GM18507 (cell line): ENCODE measurements around the gene HMGB3.
"Not testable (repeated sequence)": the region's sequence is repeated elsewhere in the genome, so short reads cannot be mapped to it uniquely, and the experiment has no call there.

ENCODE experiments used
- DNase-seq: peaks from one replicate; pipeline ENCODE4 v3.0.0; 2011; ENCODE audit warnings: low read depth; ENCODE audit not compliant: insufficient read length; ENCODE audit errors: extremely low spot score
- FAIRE-seq: peaks from 2 replicates; lab custom pipeline; 2011; peaks lifted over from hg19 to GRCh38; lab: Jason Lieb, UNC

The HMGB3 gene

DNA sequence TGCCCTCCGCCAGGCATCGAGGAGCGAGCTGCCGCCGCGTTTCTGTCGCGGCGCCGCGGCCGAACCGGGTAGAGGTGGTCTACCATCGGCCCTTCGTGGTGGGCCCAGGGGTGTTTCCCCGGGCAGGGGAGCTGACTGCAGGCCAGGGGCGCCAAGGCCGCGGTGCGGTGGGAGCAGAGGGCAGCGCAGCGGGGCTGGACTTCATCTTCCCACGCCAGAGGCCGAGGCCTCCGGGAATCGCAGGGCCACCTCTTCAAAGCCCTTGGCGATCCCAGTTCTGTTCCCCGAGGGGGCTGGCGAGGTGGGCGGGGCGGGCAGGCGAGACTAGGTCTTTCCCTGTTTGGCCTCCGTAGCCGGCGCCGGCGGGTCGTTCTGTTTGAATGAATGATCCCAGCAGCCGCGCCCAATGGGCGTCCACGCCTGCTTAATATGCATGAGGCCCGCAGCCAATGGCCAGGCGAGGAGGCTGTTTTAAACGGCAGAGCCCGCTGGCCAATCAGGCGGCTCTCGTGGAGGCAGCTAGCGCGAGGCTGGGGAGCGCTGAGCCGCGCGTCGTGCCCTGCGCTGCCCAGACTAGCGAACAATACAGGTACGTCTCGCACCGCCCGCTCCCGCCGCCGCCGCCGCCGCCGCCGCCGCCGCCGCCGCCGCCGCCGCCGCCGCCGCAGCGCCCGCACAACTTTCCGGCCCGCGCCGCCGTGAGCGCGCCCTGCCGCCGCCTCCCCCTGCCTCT lies at the start of gene HMGB3:
HMGB3 (plus strand) TSS at position 548 of the 733 bp plus-strand sequence. CDS start 2,265 bp downstream, outside the sequence.
- DNase-seq (peak; percentile 76), FAIRE-seq (peak; percentile 96)

DNA sequence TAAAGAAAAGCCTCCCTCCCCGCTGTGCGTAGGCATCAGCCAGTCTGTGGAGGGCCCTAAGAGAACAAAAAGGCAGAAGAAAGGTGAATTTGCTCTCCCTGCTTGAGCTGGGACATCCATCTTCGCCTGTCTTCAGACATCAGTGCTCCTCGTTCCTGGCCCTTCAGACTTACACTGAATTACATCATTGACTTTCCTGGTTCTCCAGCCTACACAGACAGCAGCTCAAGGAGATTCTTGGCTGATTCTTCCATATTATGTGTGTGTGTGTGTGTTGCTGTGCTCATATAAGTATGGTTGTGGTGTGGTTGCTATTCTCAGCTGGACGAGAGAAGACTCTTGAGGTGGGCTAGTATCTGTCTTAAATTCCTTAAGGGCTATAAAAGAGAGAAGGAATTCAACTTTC lies 49.2 kb upstream of the HMGB3 start:
- FAIRE-seq = no peak
- DNase-seq = no peak

DNA sequence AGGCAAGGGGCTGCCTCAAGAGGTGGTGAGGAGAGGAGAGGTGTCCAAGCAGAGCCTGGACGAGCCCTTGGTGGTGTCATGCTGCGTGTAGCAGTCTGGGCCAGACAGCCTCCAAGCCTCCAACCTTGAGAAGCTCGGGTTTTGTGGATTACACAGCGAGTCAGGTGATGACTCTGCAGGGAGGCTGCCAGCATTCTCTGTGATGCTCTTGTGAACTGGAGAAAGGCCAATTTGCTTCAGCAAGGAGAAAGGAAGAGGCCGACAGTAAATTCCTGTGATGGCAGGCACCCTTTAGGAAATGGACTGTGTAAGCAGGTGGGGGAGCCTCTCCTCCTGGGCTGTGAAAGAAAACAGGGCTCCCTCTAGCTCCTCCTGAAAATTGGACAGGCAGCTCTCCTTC lies 48.7 kb upstream of the HMGB3 start:
- DNase-seq (no peak), FAIRE-seq (no peak)

- FAIRE-seq (no peak), DNase-seq (no peak)
These were observed 47.7 kb upstream of the HMGB3 start for GRCh38 chrX:150935467-150935866.

GRCh38 chrX:150936556-150936955 lies 46.6 kb upstream of the HMGB3 start:
- no peak for DNase-seq
- FAIRE-seq = no peak

DNA sequence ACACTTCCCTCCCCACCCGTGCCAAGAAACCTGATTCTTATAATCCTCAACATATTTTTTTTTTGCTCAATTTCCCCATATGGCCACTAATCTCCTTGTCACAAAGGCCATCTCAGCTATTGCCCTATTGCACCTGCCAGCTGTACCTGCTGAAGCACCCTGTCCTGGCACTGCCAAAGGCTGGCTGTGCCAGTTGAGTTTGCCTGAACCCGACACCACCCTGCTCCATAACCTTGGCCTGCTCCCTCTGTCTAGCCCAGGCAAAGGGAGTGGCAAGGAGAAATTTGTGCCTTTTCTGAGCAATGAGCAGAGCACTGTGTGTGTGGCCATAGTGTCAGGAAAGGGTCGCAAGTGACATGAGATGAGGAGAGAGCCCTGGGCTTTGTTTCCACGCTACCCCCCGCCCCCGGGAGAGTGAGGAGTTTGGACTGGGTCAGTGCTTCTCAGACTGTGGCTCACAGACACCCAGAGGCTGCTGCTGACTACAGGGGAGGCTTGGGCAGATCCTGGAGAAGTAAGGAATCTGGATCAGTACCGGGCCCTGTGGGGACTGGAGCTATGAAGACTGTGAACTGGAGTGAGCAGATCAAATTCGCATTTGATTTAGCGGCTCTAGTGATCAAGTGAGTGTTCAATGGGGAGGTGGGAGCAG lies 42.2 kb upstream of the HMGB3 start:
- FAIRE-seq = no peak
- DNase-seq = no peak

DNA sequence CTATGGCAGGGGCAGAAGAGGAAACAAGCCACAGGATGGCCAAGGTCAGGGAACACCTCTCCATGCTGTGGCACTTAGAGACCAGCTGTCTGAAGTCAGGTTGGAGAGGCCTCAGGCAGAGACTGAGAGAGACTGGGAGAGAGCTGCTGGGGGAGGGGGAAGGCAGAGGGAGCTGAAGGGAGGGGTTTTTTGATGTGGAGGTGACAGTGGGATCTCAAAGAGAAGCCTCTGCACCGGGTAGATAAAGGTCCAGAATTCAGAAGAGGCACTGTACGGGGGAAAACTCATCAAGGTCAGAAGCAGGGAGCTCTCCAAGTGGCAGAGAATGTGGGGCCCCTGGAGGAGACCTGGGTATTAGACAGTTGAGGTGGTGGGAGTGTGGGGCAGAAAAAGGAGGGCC lies 41.6 kb upstream of the HMGB3 start:
- DNase-seq (no peak), FAIRE-seq (no peak)

DNA sequence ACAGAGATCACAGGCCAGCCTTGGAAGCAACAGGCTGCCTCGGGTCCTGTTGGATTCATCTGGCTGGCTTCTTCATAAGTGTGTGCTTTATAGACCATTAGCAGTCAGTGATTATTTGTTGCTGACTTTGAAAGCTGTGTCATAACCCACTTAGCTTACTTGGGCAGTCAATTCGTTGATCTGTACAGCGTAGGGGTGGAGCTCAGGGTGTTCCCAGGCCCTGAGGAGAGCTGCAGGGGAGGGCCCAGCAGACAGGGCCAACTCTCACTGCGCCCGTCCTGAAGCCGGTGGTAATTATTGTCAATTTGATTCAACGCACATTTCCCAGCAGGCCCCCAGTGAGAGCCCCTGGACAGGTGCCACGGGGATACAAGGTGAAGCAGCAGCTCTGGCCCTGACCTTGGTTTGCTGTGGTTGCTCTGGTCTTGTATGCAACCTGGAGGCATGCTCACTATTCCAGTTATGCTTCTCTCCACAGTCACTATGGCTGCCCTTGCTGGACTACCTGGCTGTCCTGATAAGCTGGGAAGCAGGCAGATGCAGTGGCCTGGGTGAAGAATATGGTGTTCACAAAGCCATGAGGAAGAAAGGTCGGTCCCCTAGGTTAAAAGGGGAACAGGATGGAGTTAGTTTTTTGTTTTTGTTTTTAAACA lies 40.1 kb upstream of the HMGB3 start:
- DNase-seq (no peak), FAIRE-seq (no peak)

DNA sequence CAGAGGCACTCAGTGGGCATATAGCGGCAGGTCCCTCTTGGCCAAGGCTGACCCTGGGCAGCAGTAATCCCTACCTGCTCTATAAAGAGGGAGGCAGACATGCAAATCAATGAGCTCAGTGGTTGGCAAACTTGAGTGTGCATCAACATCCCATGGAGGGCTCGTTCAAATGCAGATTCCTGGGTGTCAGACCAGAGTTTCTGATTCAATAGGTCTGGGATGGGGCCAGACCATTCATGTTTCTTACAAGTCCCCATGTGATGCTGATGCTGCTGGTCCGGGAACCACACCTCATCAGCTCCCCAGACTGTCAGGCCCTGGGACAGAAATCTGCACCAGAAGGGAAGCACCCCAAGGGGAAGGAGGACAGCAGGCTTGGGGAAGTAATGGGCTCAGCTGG lies 38.9 kb upstream of the HMGB3 start:
- no peak for DNase-seq
- FAIRE-seq = no peak

- DNase-seq (no peak), FAIRE-seq (no peak)
These were observed 28.2 kb upstream of the HMGB3 start for GRCh38 chrX:150954951-150955350.

- DNase-seq = no peak
- FAIRE-seq = no peak
These were observed 27.5 kb upstream of the HMGB3 start for GRCh38 chrX:150955590-150955989.

GRCh38 chrX:150958177-150958576 lies 25.0 kb upstream of the HMGB3 start:
- no peak for DNase-seq
- FAIRE-seq = no peak

- no peak for DNase-seq
- FAIRE-seq = no peak
These were observed 23.6 kb upstream of the HMGB3 start for GRCh38 chrX:150959557-150959956.

DNA sequence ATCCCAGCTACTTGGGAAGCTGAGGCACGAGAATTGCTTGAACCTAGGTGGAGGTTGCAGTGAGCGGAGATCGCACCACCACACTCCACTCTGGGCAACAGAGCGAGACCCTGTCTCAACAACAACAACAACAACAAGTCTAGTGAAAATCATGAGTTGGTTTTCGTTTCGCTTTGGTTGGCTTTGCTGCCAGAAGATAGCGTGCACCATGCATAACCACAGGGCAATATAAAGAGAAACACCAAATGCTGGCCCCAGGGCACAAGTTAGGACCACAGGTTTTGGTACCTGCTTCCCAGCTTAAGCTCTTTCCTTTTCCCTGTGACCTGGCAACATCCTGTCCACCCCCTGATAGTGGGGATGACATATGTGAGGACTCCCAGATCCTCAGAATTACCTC lies 21.5 kb upstream of the HMGB3 start:
- FAIRE-seq = no peak
- DNase-seq = no peak

GRCh38 chrX:150964416-150964815 lies 18.7 kb upstream of the HMGB3 start:
- not testable (repeated sequence) for DNase-seq, FAIRE-seq

DNA sequence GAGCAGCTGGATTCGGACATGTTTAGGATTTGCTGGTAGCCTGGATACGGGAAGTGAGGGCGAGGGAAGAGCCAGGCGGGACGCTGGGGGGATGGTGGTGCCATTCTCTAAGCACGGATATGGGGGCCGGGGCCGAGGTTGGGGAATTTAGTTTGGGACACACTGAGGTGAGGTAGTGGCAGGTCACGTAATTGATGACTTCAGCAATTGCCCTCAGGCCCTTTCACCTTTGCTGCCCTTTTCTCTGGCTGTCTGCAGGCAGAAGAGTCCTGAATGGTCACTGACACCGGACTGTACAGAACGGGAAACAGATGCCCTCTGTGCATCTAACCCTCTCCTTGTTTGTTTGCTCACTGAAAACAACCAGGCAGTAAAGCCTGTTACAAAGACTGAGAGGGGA lies 16.9 kb upstream of the HMGB3 start:
- DNase-seq = no peak
- no peak for FAIRE-seq

DNA sequence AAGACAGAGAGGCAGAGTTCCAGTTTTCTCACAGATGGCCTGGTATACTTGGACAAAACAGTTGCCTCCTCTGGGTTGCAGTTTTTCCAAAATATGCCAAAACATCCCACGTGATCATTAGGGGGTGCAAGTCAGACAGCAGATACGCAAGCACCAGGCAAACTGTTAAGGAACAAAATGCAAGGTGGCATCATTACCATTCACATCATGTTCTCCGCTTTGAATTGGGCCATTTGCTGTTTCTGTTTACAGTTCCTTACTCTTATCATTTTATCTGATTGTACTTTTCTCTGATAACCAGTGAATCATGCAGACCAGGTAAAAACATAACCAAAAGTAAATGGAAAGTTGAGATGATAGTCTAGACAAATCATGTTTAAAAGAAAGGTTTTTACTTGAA lies 16.4 kb upstream of the HMGB3 start:
- DNase-seq = no peak
- FAIRE-seq = no peak

GRCh38 chrX:150967786-150968185 lies 15.3 kb upstream of the HMGB3 start:
- no peak for DNase-seq
- no peak for FAIRE-seq

DNA sequence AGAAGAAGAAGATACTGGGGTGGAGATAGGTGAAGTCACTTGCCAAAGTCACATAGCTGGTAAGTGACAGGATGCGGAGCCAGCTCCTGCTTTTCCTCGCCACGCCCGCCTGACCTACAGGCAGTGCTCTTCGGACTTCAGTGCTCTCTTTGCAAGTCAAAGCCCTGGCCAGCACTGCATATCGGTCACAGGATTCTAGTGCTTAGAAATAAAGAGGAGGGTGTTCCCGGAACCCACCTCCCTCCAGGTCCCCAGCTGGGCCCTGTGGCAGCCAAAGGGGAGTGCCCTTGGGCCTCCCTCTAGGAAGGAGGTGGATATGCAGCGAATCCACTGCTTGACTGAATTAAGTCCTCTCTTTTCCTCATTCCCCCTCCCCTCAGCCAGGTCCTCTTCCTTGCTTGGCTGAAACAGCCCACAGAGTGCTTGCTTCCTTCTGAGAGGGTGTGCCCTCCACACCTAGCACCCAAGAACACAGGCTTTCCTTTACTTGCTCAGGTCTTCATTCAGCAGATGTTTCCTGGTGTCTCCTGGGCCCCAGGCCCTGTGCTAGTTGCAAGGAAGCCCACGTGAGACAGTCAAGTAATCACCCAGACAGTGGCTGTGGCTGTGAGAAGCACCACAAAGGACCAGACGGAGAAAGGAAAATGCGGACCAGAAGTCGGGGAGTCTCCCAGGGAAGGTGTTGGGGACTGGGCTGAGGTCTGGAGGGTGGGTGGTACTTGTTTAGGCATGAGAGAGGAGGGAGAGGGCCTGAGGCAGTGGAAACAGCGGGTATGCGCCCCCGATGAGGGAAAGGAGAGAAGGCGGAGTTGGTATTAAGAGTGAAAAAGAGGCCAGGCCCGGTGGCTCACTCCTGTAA lies 14.0 kb upstream of the HMGB3 start:
- DNase-seq (no peak), FAIRE-seq (no peak)

DNA sequence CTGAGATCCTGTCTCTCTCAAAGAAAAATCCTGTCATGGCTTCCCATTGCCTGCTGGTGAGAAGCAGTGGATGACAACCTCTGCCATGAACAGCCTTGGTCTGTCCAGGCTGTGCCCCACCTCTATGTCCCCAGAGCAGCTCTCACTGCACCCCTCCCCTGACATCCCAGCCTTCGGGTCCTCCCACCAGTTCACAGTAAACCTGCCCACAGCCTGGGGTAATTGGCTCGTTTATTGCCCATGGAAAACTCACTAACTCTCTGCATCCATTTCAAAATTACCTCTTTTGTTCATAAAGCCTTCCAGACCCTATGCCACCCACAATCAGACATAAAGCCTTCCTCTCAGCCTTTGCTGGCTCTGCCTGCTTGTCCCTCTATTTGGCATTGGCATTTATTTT lies 10.7 kb upstream of the HMGB3 start:
- FAIRE-seq (no peak), DNase-seq (no peak)
